Measurements from ENCODE around the gene CBLN4. TPM values are rescaled to one million over a fixed set of nuclear protein-coding genes. Genes with fewer than 3 reads are reported as not detected.

Gene CBLN4
- not detected in 2 replicates for total RNA-seq

DNA sequence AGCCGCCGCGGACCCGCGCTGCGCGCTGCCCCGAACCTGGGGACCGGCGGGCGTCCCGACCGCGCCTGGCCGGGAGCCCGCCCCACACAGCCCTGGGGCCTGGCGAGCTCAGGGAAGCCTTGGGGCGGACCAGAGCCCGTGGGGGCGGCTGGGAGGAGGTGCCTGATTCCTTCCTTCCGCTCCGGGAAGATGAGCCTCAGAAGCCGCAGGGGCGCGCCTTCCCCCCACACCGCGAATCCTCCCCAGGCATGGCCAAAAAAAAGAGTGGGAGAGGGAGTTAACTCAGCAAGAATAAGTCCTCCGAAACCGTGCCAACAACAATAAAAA is at the start of gene CBLN4:
TSS of gene CBLN4 (minus strand) at position 131 of the 327 bp plus-strand sequence. CDS start 1,348 bp downstream, outside the sequence.
- intact Hi-C loops (cut with micrococcal nuclease) = no loop called here

DNA sequence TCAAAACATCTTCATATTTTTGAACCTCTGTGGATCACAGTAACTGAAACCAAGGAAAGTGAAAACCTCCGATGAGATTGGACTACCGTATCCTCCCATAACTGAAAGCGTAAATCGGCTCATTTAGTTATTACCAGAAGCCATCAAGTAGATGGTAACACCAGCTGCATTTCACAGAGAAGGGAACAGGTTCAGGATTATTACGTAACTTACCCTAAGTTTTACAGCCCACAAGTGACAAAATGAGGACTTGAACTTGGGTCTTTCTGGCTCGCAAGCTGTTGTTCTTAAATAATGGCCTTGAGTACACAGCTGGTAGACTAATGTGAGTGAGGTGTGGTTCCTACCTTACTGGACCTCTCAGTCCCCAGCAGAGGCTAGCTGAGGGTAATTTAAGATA is 37.9 kb upstream of the CBLN4 start:
- intact Hi-C loops (cut with micrococcal nuclease) = no loop called here

DNA sequence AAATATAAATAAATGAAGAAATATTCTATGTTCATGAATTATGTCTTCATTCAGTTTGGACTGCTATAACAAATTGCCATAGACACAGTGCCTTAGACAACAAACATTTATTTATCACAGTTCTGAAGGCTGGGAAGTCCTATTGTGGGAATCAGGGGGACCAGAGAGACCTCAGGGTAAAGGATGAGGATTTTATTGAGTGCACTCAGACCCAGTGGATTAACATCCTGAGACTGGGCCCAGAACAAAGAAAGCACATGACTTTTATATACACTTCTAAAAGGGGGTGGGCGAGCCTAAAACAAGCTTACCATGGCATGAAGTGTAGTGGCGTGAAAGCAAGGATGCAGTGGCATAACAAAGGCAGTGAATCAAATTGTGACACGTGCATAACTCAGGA is 26.9 kb upstream of the CBLN4 start:
- intact Hi-C loops (cut with micrococcal nuclease) = no loop called here

DNA sequence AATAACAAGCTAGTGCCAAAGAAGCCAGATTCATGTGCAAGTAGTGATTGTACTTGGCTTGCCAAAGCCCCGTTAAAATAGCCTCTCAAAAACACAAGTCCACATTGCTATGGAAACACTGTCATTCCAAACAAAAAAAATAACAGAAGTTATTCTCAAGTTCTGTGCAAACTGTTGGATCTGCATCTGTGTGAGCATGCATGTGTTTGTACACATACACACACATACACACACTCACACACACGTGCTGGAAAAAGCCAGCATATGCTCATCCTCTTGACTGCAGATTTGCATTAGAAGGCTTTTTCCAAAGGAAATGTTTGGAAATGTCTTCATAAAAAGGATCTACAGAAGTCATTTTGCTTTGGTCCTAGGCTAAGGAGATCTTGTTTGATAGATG is 13.4 kb upstream of the CBLN4 start:
- intact Hi-C loops (cut with micrococcal nuclease) = no loop called here

DNA sequence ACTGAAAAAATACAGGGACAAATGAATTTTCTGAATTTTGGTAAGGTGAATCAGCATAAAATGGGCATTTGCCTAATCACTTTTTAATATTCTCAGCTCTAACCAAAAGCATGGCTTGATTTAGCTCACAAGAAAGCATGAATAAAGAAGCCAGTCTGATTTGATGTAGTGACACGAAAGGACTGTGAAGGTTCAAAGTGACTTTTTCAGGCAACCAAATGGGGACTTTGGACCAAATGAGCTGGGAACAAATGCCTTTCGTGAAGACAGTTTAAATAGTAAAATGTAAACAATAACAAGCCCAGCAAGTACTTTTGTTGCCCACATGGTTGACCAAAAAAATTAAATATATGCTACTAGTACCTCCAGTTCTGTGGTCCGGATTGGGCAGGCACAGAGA is 12.9 kb upstream of the CBLN4 start:
- intact Hi-C loops (cut with micrococcal nuclease) = no loop called here

DNA sequence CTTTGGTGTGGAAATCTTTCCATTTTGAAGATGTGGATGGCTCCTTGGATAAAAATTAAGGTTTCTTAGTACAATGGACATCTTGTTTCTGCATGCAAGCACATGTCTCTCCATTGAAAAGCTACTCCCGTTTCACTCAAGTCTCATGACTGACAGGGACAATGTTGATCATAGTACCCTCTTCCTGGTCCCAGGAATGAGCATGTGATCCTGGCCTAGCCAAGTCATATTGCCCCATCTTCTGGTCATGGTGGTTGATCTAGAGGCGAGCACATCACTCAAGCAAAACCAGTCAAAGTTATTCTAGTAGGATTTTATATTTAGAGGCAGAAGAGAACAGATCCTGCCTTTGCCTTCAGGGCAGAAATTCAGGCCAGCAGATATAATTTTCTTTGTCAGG is 12.2 kb upstream of the CBLN4 start:
- intact Hi-C loops (cut with micrococcal nuclease) = no loop called here

DNA sequence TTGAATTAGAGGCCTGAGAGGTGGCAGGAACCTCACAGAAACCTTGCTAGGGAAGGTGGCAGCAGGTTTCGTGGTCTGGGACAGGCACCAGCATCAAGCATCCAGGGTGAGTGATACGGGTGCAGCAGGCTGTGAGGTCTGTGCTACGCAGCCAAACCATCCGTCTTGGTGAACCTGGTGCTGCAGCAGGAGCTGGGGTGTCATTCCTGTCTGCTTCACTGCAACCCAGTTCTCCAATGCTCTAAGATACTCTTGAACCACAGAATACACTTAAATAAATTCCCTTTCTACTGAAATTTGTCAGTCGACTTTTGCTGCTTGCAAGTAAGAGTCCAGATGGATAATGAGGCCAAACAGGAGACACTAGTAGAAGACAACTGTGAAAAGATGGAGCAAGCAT is 9.7 kb upstream of the CBLN4 start:
- intact Hi-C loops (cut with micrococcal nuclease) = no loop called here

DNA sequence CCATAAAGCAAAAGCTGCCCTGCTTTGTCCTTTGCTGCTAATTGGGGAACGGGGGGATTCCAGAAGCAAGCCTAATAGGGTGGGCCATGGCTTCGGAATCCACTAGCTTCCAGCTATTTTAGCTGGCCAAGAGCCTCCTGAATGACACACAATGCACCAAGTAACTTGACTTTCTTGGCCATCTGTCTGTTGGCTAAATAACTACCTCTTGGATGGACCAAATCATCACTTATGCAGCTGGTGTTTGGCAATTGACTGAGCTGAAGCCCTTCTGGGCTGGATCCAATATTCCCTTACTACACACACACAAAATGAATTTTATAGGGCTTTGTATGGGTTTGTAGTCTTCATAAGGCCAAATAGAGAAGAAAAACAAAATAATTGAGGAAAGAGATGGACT is 8.8 kb upstream of the CBLN4 start:
- intact Hi-C loops (cut with micrococcal nuclease) = no loop called here

DNA sequence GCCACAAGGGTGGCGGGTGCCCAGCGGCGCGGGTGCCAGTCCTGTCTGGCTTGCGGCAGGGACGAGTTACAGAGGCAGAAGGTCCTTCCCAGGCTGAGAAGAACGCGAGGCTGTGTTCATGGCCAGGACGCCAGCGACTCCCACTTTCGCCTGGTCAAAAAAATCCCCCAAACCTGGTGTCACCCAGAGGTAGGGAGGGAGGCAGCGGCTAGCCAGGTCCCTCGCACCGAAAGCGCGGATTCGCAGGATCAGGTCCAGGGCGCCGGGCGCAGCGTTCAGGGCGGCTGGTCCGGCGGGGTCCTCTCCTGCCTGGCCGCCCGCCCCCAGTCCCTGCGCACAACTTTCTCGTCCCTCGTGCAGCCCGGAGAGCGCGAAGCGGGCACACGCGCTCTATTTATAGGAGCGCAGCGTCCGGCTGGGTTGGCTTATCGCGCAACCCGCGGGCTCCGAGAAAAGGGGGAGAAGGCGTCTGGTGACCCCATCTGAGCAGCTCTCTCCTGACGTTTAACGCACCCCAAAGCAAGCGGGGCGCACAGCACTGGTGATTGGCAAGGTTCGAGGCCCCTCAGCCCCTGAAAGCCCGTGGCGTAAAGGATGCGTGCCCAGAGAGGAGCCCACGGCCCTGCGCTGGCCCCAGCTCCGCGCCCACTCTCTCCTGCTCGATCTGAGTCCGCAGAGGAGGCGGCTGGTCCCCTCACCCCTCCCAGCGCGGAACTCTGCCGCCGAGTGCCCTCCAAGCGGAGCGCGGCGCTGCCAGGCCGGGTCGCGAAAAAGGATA is 519 bp downstream of the CBLN4 start:
- intact Hi-C loops (cut with micrococcal nuclease) = no loop called here

DNA sequence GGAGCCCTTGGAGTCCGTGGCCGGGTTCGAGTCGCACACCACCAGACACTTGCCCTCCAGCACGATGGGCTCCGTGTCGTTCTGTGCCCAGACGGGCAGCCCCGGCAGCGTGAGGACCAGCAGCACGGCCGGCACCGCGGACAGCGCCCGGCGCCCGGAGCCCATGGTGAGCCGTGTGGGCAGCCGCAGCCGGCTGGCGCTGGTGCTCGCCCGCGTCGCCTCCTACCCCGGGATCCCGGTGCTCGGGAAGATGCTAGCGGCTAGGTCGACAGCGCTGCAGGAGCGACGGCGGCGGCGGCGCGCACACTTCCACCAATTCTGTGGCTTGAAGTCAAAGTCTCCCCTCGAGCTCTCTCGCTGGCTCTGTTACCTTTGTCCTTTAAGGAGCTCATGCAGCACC is 1.3 kb downstream of the CBLN4 start:
- intact Hi-C loops (cut with micrococcal nuclease) = no loop called here

DNA sequence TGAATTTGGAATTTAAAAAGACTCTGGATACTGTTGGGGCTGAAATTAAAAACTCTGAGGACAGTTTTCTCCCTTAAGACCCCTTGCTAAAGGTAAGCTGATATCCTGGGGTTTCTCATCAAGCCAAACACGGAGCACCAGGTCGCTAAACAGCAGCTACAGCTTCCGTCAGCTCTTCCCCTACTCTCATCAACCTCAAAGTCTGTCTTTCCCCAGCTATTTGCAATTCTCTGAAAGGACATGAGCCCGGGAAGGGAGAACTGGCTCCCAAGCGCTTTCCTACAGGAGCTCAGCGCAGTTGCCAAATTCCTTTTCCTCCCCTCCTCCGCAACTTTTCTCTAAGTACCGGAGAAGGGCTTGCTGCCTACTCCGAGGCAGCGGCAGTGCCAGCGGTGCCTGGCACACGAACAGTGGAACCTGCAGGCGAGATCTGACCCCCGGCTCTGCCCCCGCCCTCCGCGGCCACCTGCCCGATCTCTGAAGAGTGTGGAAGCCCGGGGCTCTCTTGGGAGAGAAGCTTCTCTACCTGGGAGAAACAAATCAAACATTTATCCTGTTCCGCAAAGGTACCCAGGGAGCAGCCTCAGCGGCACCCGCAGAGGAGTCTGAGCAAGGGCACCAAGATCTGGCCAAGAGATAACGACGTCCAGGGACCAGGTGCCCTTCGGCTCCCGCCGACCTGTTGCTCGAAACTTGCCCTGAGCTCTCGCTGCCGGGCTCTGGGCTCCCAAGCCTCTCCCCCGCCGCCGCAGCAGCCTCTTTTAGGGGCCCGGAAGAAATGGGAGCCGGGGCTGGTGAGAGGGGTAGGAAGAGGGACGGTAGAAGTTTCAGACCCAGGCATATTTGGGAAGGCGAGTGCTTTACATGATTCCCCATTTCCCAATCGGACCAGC is 2.2 kb downstream of the CBLN4 start:
- intact Hi-C loops (cut with micrococcal nuclease) = no loop called here

DNA sequence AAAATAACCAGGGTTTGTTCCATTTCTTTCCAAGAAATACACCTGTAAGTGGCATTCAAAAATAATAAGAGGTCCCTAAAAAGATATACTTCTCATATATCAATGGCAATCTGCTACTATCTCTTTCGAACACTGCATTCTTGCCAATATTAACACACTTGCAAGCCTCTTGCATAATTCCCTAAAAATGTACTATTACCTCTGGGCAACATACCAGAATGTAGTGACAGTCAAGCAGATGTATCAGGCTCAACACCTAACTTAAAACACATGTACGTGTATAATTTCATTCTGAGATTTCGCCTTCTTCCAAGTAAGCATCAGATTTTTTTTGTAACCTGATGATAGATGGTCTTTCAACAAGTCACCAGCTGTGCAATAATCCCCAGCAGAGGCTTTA is 3.4 kb downstream of the CBLN4 start:
- intact Hi-C loops (cut with micrococcal nuclease) = no loop called here

DNA sequence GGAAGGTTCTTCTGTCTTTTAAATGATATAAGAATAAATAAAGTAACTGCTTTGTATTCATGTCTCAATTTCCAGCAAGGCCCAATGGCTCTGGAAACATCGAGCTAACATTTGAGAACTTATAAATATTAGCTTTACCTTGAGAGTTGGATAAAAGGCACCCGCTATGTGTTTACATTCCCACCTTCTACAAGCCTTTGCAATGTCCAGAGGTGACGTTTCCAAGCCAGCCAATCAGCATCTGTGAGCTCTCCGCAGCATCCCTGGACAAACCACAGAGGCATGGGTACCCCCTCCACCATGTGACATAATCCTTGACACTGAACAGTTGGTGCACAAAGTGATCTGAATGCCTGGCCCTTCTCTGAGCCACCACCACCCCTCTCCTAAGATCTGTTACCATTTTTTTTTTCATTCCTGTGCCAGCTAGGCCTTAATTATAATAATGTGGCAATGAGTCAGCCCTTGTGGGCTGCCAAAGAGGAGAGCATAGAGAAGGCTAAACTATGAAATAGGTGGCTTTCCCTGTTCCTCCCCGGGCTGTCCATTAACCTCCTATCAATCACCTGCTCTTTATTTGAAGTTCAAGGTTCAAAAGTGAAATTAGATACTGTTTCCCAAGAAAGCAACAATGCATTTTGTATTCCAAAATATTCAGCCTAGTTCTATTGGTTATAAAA is 4.1 kb downstream of the CBLN4 start:
- intact Hi-C loops (cut with micrococcal nuclease) = no loop called here

DNA sequence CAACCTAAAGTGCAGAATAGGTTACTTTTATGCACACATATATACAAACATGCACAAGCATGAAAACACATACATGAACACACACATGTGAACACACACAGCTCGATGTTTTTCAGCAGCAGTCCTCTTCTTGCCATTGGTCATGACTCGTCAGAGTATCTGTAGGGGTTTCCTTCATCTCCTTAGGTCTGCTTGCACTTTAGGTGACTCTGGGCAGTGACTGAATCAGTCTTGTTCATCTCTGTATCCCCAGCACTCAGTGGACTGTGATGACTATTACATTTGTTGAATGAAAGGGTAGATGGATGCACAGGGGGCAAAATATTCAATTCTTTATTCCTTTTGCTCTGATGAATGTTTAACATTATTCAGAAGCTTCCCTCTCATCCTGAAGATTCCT is 26.8 kb downstream of the CBLN4 start:
- intact Hi-C loops (cut with micrococcal nuclease) = no loop called here

DNA sequence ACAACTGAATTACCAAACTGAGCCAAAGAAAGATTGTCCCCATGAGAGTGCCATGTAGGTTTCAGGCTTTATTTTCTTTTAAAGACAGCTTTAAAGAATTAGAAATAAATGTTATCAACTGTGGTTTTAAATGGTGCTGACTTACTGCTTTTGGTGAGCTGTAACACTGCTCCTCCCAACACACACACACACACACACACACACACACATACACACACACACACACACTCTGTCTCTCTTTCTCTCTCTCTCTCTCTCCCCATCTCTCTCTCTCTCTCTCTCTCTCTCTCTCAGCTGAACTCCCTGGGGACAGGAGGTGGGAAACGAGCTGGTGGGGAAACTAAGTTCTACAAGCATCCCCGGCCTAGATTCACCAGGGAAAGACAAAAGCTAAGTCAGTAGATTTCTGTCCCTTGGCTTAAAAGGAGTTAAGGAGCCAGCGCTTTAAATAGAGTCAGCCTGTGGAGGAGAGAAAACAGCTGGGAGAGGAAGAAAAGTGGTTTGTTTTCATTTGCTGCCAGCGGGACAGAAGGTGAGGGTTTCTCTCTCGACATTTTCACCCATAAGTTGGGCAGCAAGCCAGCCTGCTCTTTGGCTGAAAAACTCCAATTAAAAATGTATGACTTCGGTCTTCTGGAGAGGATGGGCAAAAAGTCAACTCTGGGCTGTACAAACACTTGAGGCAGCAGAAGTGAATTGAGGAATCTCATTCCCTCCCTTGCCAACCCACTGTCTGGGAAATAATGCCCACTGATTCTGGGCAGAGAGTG is 27.4 kb downstream of the CBLN4 start:
- intact Hi-C loops (cut with micrococcal nuclease) = no loop called here

DNA sequence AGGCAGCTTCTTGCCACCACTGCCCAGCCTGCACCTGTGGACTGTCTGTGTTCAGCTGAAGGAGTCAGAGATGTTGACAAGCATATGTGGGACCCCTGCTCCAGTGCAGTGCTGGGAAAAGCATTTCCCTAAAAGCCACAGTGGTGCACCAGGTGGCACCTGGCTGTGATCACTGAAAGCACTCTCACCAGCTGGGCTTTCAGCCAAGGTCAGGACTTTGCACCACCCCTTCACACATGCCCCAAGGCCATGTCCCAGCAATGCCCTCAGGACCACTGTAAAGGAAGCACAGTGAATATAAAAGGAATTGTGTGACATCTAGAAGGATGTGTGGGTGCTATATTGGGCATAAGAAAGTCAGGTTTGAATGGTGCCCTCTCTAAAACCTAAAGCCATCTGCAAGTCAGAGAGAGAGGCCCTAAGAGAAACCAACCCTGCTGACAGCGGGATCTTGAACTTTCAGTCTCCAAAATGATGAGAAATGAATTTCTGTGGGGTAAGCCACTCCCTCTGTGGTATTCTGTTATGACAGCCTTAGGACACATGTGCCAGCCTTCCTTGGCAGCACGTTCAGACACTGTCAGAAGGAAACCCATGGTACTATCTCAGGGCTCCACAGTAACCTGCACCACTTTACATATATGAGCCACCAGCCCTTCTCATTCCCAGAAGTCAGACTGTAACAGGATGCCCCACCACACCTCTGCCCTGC is 30.7 kb downstream of the CBLN4 start:
- intact Hi-C loops (cut with micrococcal nuclease) = no loop called here

DNA sequence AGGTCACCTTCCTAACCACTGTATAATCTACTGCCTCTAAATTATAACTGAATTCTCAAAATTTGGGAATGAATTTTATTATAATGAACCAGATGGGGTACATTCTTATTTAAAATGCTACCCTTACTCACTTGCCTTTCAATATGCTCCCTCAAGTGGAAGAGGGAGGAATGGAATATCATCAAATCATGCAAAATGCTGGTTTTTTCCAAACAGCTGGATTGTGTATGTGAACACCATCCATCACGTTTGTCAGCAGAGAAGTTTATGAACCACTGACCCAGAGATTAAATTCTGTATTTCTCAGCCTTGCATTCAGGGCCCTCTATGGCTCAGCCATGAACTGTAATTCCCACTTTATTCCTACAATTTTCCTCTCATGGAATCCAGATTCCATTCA is 40.5 kb downstream of the CBLN4 start:
- intact Hi-C loops (cut with micrococcal nuclease) = no loop called here

DNA sequence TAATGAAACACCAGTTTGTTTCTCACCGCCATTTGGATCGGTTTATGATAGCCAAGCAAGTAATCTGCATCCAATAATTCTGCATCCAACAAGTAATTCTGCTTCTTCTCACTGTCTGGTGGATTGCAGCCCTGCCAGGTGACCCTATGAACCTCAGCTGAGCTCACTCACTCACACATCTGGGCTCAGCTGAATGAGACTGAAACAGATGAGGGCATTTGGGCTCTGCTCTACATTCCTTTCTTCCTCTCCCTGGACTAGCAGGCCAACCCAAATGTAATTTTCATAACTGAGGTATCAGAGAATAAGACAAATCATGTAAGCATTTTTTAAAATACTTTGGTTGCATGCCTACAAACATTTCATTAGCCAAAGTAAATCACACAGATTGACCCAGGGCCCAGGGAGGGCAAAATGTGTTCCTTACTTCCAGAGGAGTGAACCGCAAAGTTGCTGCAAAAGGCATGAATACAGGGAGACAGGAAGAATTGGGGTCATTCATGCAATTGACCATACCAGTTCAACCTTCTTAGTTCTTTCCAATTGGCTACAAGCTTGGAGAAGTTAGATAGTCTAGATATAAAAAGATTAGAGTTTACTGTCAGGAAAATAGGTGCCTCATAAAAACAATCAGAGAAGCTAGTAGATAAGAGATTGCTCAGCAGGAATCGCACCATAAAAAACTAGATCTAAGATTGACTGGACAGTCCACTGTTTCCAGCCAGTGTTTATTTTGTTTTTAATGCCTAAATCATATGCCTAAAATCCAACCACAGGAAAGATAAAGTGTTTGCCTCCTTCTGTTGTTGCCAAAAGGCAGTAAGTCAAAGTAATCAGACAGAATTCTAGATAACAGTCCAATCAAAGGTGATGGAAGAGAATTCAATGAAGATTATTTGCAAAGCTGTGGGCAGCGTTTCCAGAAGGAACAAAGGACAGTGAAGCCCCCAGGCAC is 43.7 kb downstream of the CBLN4 start:
- intact Hi-C loops (cut with micrococcal nuclease) = no loop called here

DNA sequence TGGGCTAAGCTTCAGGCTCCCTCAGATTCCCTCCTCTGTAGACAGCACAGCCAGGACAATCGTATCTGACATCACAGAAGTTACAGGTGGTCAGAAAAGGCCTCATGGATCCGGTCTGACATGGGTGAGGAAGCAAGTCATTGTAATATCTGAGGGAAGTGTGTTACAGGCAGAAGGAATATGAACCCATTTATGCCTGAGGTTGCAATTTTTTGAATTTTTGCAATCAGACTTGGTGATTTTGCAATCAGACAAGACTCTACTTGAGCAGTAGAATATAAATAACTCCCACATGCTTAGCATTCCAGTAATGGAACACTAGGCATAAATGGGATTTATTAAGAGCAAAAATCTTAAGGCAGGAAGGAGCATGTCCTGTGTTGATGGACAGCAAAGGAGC is 52.1 kb downstream of the CBLN4 start:
- intact Hi-C loops (cut with micrococcal nuclease) = no loop called here

DNA sequence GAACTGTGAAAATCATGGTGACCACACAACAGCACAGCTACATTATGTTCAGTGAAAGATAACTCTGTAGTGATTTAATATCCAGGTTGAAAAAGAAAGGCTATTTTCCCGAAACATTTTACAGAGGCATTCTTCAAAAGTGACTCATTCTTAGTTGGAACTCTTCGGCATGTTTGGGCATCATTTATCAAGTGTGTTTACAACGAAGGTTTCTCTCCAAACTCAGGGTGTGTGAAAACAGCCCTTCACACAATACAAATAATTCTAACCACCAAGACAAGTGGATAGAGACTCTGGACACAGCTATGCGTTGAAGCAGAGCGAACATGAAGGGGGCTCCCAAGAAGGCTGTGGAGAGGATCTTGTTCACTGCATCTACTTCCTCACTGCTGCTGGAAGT is 57.6 kb downstream of the CBLN4 start:
- intact Hi-C loops (cut with micrococcal nuclease) = no loop called here
